ENCODE results near the gene RIMBP2.

GRCh38 chr12:130674676-130675075, 41.4 kb downstream of the RIMBP2 start:
- TF ChIP-seq POLR2A (IDR thresholded peaks at IDR 0.05; ENCODE audit: extremely low read depth, insufficient read length) (no peak), CTCF (IDR thresholded peaks at IDR 0.05; ENCODE audit: low read depth, low read length) (no peak)
